HepG2 (cell line): ENCODE results near the gene NCOA6. TPM values are rescaled to one million over a fixed set of nuclear protein-coding genes. Genes with fewer than 3 reads are reported as not detected.
A peak's percentile ranks its signal among the peaks of the same experiment; 100 is the strongest.

Experiments
- ATAC-seq: fragments of 200-7000 bp; cut with Tn5 transposase; 3 replicates; pipeline ENCODE4 v1.9.1; 2020; ENCODE audit warnings: mild to moderate bottlenecking, moderate library complexity
- BruUV-seq: library from RNA; stranded (reverse); fragments of 400-500 nt; replicated peaks from 2 replicates; lab custom pipeline; 2021; lab: Mats Ljungman, UMichigan
- CTCF ChIA-PET: fragments of 300-600 bp; formaldehyde crosslinking; extraction: SDS; loops from one replicate; lab custom pipeline; 2021; ENCODE audit warnings: low total read pairs, inconsistent platforms, low intra/inter-chr PET ratio; lab: Yijun Ruan, JAX
- POLR2A ChIA-PET: fragments of 350-600 bp; sonication (Branson Sonifier 250); formaldehyde crosslinking; loops from one replicate; lab custom pipeline; 2020; ENCODE audit warnings: antibody characterized with exemption, inconsistent platforms; lab: Yijun Ruan, JAX
- DNase-seq: peaks from one replicate; pipeline ENCODE4 v3.0.0-alpha.2; 2015; ENCODE audit warnings: low spot score
- FAIRE-seq: peaks from 3 replicates; lab custom pipeline; 2011; peaks lifted over from hg19 to GRCh38; lab: Jason Lieb, UNC
- H2AFZ ChIP-seq: one replicate; pipeline ENCODE4 v1.6.1; 2011; ENCODE audit warnings: low read length, inconsistent platforms
- H3K27ac ChIP-seq: fragments of 300-600 bp; 3 replicates; pipeline ENCODE4 v1.8.0; 2011; ENCODE audit warnings: mixed run types, mild to moderate bottlenecking, mixed read lengths, low read length, inconsistent platforms; ENCODE audit not compliant: insufficient read depth; ENCODE audit errors: extremely low read length
- H3K27me3 ChIP-seq, 2 experiments: fragments of 200-600 bp in 1 of 2; 2 replicates in 1 of 2; 3 replicates in 1 of 2; pipeline versions ENCODE4 v1.6.0 to v1.8.0; 2011; ENCODE audit warnings: low read length in 2 of 2, mild to moderate bottlenecking in 2 of 2, moderate library complexity in 2 of 2, inconsistent platforms in 1 of 2; ENCODE audit not compliant: insufficient read depth in 2 of 2, control insufficient read depth in 1 of 2
- H3K36me3 ChIP-seq, 2 experiments: fragments of 200-600 bp in 1 of 2; replicated peaks in 1 of 2; 2 replicates in 1 of 2; 3 replicates in 1 of 2; pipeline versions ENCODE4 v1.5.1 to v1.8.0; 2011; ENCODE audit warnings: low read length in 2 of 2, inconsistent platforms in 1 of 2; ENCODE audit not compliant: insufficient read depth in 2 of 2, control insufficient read depth in 1 of 2
- H3K4me1 ChIP-seq: 2 replicates; pipeline ENCODE4 v1.5.1; 2012; ENCODE audit warnings: low read length, inconsistent platforms; ENCODE audit not compliant: insufficient read depth
- H3K4me2 ChIP-seq: 2 replicates; pipeline ENCODE4 v1.6.0; 2011; ENCODE audit warnings: low read depth, low read length, inconsistent platforms
- H3K4me3 ChIP-seq, 3 experiments: fragments of 200-600 bp in 1 of 3; sonication (generic), shearing (Covaris generic) in 1 of 3; replicated peaks in 1 of 3; 2 replicates each; pipeline ENCODE4 v1.5.1; 2011 to 2016; ENCODE audit warnings: low read length in 3 of 3, inconsistent platforms in 2 of 3, low read depth in 2 of 3, mild to moderate bottlenecking in 2 of 3, control low read depth in 1 of 3, mixed read lengths in 1 of 3; ENCODE audit not compliant: insufficient read depth in 1 of 3
- H3K79me2 ChIP-seq: one replicate; pipeline ENCODE4 v1.6.1; 2011; ENCODE audit warnings: low read length, inconsistent platforms; ENCODE audit not compliant: insufficient read depth
- H3K9ac ChIP-seq: 2 replicates; pipeline ENCODE4 v1.6.0; 2011; ENCODE audit warnings: mild to moderate bottlenecking, low read depth, low read length, inconsistent platforms; ENCODE audit not compliant: insufficient read depth
- H3K9me3 ChIP-seq: 2 replicates; pipeline ENCODE4 v1.5.1; 2012; ENCODE audit warnings: mild to moderate bottlenecking, low read length
- H4K20me1 ChIP-seq: 2 replicates; pipeline ENCODE4 v1.6.0; 2011; ENCODE audit warnings: inconsistent platforms, mild to moderate bottlenecking, low read length, moderate library complexity; ENCODE audit not compliant: insufficient read depth
- GABPA ChIP-seq, 2 experiments: IDR thresholded peaks; 2 replicates each; pipeline ENCODE4 v1.6.1; 2011 to 2016; ENCODE audit warnings: low read depth in 2 of 2, low read length in 1 of 2, missing biosample characterization in 1 of 2, missing genetic modification characterization in 1 of 2
- HNRNPL ChIP-seq: fragments of 200-400 bp; formaldehyde crosslinking; IDR thresholded peaks from 2 replicates; pipeline ENCODE4 v1.6.1; 2017; ENCODE audit warnings: mild to moderate bottlenecking, low read depth, low read length
- HOMEZ ChIP-seq: IDR thresholded peaks from 2 replicates; pipeline ENCODE4 v1.6.1; 2016; ENCODE audit warnings: low read depth
- ONECUT2 ChIP-seq: sonication (generic); formaldehyde crosslinking; IDR thresholded peaks from 2 replicates; pipeline ENCODE4 v1.4.0; 2020; ENCODE audit warnings: missing genetic modification reagents
- POLR2A ChIP-seq, 2 experiments: IDR thresholded peaks; 2 replicates each; pipeline ENCODE4 v1.6.1; 2011; ENCODE audit warnings: low read depth in 2 of 2, low read length in 2 of 2, mild to moderate bottlenecking in 1 of 2, moderate library complexity in 1 of 2; ENCODE audit not compliant: insufficient read depth in 1 of 2
- ZNF335 ChIP-seq: sonication (generic); formaldehyde crosslinking; IDR thresholded peaks from 2 replicates; pipeline ENCODE4 v1.4.0; 2020; ENCODE audit warnings: missing genetic modification reagents
- ZNF597 ChIP-seq: sonication (generic); formaldehyde crosslinking; IDR thresholded peaks from 2 replicates; pipeline ENCODE4 v1.5.0; 2020; ENCODE audit warnings: missing genetic modification reagents
- ZNF737 ChIP-seq: sonication (generic); formaldehyde crosslinking; IDR thresholded peaks from 2 replicates; pipeline ENCODE4 v1.5.0; 2020; ENCODE audit warnings: missing genetic modification reagents, mild to moderate bottlenecking, borderline replicate concordance
- WGBS: methylation state at CpG from one replicate; pipeline ENCODE4 v1.1.6; 2017; ENCODE audit warnings: low lambda C conversion rate; 5-methylcytosine and 5-hydroxymethylcytosine counted together
- in situ Hi-C: cut with HindIII; loops from 2 replicates; pipeline ENCODE4 v1.10.0; 2017; ENCODE audit warnings: low pct_unique_long_range_greater_than_20kb; ENCODE audit not compliant: extremely low pct_ligation_motif_present
- intact Hi-C: fragments of 100-400 bp; cut with micrococcal nuclease; formaldehyde crosslinking; loops from one replicate; pipeline ENCODE4 v1.10.0; 2022; ENCODE audit not compliant: unreplicated experiment
- polyA plus RNA-seq, 8 experiments: library from polyadenylated mRNA; depleted of rRNA in 3 of 8; stranded (reverse) in 7 of 8; unstranded in 1 of 8; fragments of >200 nt; fragmentation: Illumina TruSeq in 4 of 8; extraction: Trizol in 4 of 8; gene quantifications; 2 replicates each; pipeline versions ENCODE4 v1.2.1 to v1.2.3, GENCODE V29; 2011 to 2016; ENCODE audit warnings: low read depth in 4 of 8, missing spikeins in 1 of 8, mixed read lengths in 1 of 8; ENCODE audit not compliant: insufficient read depth in 1 of 8
- total RNA-seq, 5 experiments: library from RNA; depleted of rRNA; stranded (reverse); fragments of >200 nt; fragmentation: Illumina TruSeq; extraction: Trizol; gene quantifications; 2 replicates each; pipeline ENCODE4 v1.2.3, GENCODE V29; 2016; ENCODE audit warnings: low read depth in 1 of 5
- TF ChIP-seq, protein P1 (sequence below): sonication (generic); formaldehyde crosslinking; IDR thresholded peaks from 2 replicates; pipeline ENCODE4 v1.4.0; 2020; ENCODE audit warnings: missing genetic modification reagents
- TF ChIP-seq, protein P2 (sequence below): sonication (generic); formaldehyde crosslinking; IDR thresholded peaks from 2 replicates; pipeline ENCODE4 v1.5.0; 2020; ENCODE audit warnings: mild to moderate bottlenecking, missing genetic modification reagents, moderate library complexity

The NCOA6 gene
- total and polyA plus RNA-seq, 2 of the 13 experiments (the other 11 are each of a cell fraction or from before 2014, with no cell fraction given), result 11.2 to 29.3 TPM

- TF ChIP-seq ZNF597 (CRISPR knock-in tag) (no peak), GABPA (IDR thresholded peaks at IDR 0.05; ENCODE audit: low read depth, low read length) (no peak), GABPA (CRISPR knock-in tag; IDR thresholded peaks at IDR 0.05; ENCODE audit: low read depth) (no peak), HOMEZ (CRISPR knock-in tag) (no peak)
These were observed 114.9 kb downstream of the NCOA6 start (continued) for GRCh38 chr20:34710568-34710839.

DNA sequence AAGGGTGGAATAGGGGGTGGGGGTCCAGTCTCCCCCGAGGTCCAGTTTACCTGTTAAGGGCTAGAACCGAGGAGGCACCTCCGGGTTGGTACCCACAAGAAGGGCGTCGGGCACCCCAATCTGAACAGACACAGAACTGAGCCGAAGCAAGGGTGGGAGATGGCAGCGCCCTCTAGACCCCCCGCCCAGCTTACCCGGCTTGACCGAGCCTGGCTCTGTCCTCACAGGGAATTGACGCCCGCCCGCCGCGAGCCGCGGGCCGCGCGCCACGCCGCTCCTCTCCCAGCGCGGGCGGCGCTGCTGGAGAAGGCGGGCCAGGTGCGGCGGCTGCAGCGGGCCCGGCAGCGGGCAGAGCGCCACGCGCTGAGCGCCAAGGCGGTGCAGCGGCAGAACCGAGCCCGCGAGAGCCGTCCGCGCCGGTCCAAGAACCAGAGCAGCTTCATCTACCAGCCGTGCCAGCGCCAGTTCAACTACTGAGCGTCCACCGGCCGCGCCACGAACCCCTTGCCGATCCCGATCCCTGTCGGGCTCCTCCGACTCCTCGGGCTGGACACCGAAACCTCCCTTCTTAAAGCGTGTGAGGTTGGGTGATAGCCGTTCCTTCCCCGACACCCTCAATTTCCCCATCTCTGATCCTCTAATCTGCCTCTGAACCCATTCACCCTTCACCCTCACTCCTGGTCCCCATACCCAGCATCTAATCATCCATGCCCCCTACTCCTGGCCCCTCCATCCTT is 115.5 kb downstream of the NCOA6 start:
- Histone ChIP-seq H3K27ac (no peak overlapping the region), H3K27me3 (no peaks in the 10 kb centered on the region; a peak in 1 of 5 replicates), H3K9ac (no peak overlapping the region), H3K9me3 (no peaks in the 10 kb centered on the region), H3K4me1 (peaks cover 79% of the 10 kb centered on the region), H4K20me1 (no peaks in the 10 kb centered on the region), H2AFZ (no peak overlapping the region), H3K4me2 (no peak overlapping the region), H3K79me2 (peaks cover 11% of the 10 kb centered on the region), H3K36me3 (peaks cover 2 to 6% of the 10 kb centered on the region in 2 experiments; a peak in 4 of 5 replicates), H3K4me3 (no peak overlapping the region)
- 94% methylated on average over 61 of the region's 61 CpGs for WGBS
- ChIA-PET CTCF (no interaction called here), POLR2A (interaction anchor here (1.2 kb wide), 1 partner anchor 88 kb away, joined by 3 read pairs; no protein-coding TSS in a partner anchor)
- TF ChIP-seq, protein P1, sequence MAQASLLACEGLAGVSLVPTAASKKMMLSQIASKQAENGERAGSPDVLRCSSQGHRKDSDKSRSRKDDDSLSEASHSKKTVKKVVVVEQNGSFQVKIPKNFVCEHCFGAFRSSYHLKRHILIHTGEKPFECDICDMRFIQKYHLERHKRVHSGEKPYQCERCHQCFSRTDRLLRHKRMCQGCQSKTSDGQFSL (CRISPR knock-in tag), result peak; percentile 99
- 0 out of 2 replicates have a peak, but pooled peaks have one; percentile 62 for TF ChIP-seq ZNF737 (CRISPR knock-in tag)
- TF ChIP-seq ONECUT2 (CRISPR knock-in tag), result no peak
- TF ChIP-seq HNRNPL, result 0 out of 2 replicates have a peak, but pooled peaks have one; percentile 38
- TF ChIP-seq, protein P2, sequence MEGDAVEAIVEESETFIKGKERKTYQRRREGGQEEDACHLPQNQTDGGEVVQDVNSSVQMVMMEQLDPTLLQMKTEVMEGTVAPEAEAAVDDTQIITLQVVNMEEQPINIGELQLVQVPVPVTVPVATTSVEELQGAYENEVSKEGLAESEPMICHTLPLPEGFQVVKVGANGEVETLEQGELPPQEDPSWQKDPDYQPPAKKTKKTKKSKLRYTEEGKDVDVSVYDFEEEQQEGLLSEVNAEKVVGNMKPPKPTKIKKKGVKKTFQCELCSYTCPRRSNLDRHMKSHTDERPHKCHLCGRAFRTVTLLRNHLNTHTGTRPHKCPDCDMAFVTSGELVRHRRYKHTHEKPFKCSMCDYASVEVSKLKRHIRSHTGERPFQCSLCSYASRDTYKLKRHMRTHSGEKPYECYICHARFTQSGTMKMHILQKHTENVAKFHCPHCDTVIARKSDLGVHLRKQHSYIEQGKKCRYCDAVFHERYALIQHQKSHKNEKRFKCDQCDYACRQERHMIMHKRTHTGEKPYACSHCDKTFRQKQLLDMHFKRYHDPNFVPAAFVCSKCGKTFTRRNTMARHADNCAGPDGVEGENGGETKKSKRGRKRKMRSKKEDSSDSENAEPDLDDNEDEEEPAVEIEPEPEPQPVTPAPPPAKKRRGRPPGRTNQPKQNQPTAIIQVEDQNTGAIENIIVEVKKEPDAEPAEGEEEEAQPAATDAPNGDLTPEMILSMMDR (CRISPR knock-in tag), result peak; percentile 31
- TF ChIP-seq ZNF335 (CRISPR knock-in tag), result no peak
- 0 out of 4 replicates have a peak, but pooled peaks of 1 of the 2 experiments have one; percentile 6 for TF ChIP-seq POLR2A (IDR thresholded peaks at IDR 0.05; ENCODE audit: insufficient read depth in 1 of 2, low read depth in 2 of 2, low read length in 2 of 2)
- intact Hi-C loops, result loop anchor here (5.0 to 10.0 kb wide), 3 partner anchors 55 to 173 kb away; no protein-coding TSS in a partner anchor
- DNase-seq (no peak), FAIRE-seq (no peak), ATAC-seq (no peak)
- BruUV-seq, result no TSS peak
- in situ Hi-C loops, result loop anchor here (5.0 to 10.0 kb wide), 2 partner anchors 173 to 405 kb away; partner anchors contain the start of gene AHCY
